ENCODE results near the gene ADAM15.

The ADAM15 gene

GRCh38 chr1:155050560-155051341, at the start of gene ADAM15 (continued):
- 0 out of 2 replicates have a peak, but pooled peaks have one; percentile 50 for TF ChIP-seq ZNF280D (tag by site-specific recombination; IDR thresholded peaks at IDR 0.05)
- TF ChIP-seq ZNF148 (tag by site-specific recombination; IDR thresholded peaks at IDR 0.05; ENCODE audit: borderline replicate concordance) = no peak
- TF ChIP-seq ZNF692 (tag by site-specific recombination; IDR thresholded peaks at IDR 0.05) = peak; percentile 77; the same call in 1 of the 2 replicates
- peak; percentile 91 for TF ChIP-seq ZNF121 (tag by site-specific recombination; IDR thresholded peaks at IDR 0.05)
- TF ChIP-seq ZNF423 (tag by site-specific recombination; IDR thresholded peaks at IDR 0.05) = peak; percentile 55; the same call in 1 of the 2 replicates
- peak; percentile 98 for TF ChIP-seq KLF16 (tag by site-specific recombination; IDR thresholded peaks at IDR 0.05)
- TF ChIP-seq OVOL3 (tag by site-specific recombination; IDR thresholded peaks at IDR 0.05) = peak; percentile 17; the same call in 1 of the 2 replicates
- no peak for TF ChIP-seq ZNF544 (tag by site-specific recombination; IDR thresholded peaks at IDR 0.05)
- TF ChIP-seq ZBTB20 (tag by site-specific recombination; IDR thresholded peaks at IDR 0.05) = peak; percentile 89; the same call in 1 of the 2 replicates
- TF ChIP-seq ZNF133 (tag by site-specific recombination; IDR thresholded peaks at IDR 0.05) = no peak
- peak; percentile 86 for TF ChIP-seq SP3 (tag by site-specific recombination; IDR thresholded peaks at IDR 0.05)
- peak; percentile 97 for TF ChIP-seq ZFHX2 (tag by site-specific recombination; conservative IDR thresholded peaks at IDR 0.05)
- TF ChIP-seq ZNF23 (tag by site-specific recombination; IDR thresholded peaks at IDR 0.05; ENCODE audit: borderline replicate concordance) = no peak
- no peak for TF ChIP-seq ZNF280C (tag by site-specific recombination; IDR thresholded peaks at IDR 0.05)
- peak; percentile 73 for TF ChIP-seq ZNF335 (tag by site-specific recombination; conservative IDR thresholded peaks at IDR 0.05)
- TF ChIP-seq ZNF138 (tag by site-specific recombination; IDR thresholded peaks at IDR 0.05; ENCODE audit: borderline replicate concordance) = no peak
- TF ChIP-seq FEZF1 (tag by site-specific recombination; IDR thresholded peaks at IDR 0.05) = no peak
- no peak for TF ChIP-seq ZNF26 (tag by site-specific recombination; IDR thresholded peaks at IDR 0.05)
- peak; percentile 63; the same call in 1 of the 2 replicates for TF ChIP-seq PBX3 (CRISPR knock-in tag; IDR thresholded peaks at IDR 0.05)
- TF ChIP-seq KLF17 (tag by site-specific recombination; IDR thresholded peaks at IDR 0.05) = peak; percentile 83
- peak; percentile 46 for TF ChIP-seq ZBTB11 (tag by site-specific recombination; conservative IDR thresholded peaks at IDR 0.05; ENCODE audit: low read depth)

Measured in HEK293 (cell line).